NT2/D1 (cell line): ENCODE data around the gene GGTA1.

ENCODE experiments used
- YY1 ChIP-seq: IDR thresholded peaks from 2 replicates; pipeline ENCODE4 v1.6.1; 2011; ENCODE audit not compliant: insufficient read length, insufficient read depth
- ZNF274 ChIP-seq: IDR thresholded peaks from 2 replicates; pipeline ENCODE4 v1.6.1; 2011; ENCODE audit warnings: mild to moderate bottlenecking, low read depth, low read length

GRCh38 chr9:121508415-121508814, 8.8 kb upstream of the GGTA1 start:
- no peak for TF ChIP-seq YY1
- TF ChIP-seq ZNF274, result no peak
